Cerebellar nuclear complex (tissue), 1 donor: Measurements from ENCODE around the gene ICE1.

Source experiments
- DNase-seq, 2 experiments: peaks; one replicate each; lab custom pipeline; 2025; lab: John Stamatoyannopoulos, UW

ICE1 gene

DNA sequence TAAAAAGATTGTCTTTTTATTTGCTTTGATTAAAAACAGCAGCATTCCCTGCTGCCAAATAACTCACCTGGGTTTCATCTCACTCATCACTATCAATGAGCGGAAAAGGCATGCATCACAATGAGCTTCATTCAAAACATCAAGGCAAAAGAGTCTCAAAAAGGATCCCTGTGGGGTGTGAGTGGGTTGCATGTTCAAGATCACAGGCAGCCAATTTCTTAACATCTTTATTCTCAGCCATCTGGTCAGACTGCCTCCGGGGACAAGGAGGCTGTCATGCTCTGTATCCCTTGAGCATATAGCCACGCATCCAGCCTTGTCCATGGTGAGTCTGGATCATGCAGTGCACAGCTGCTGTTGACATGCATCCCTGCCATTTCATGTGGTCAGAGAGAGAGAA is 117.1 kb downstream of the ICE1 start:
- no peak for DNase-seq
